ENCODE results near the gene LRG1. TPM values are rescaled to one million over a fixed set of nuclear protein-coding genes. Genes with fewer than 3 reads are reported as not detected.
A peak's percentile ranks its signal among the peaks of the same experiment; 100 is the strongest.

Gene LRG1
- total RNA-seq, 4 donors from 2014 or later, result 0.17 to 9.4 (median 0.79) TPM

DNA sequence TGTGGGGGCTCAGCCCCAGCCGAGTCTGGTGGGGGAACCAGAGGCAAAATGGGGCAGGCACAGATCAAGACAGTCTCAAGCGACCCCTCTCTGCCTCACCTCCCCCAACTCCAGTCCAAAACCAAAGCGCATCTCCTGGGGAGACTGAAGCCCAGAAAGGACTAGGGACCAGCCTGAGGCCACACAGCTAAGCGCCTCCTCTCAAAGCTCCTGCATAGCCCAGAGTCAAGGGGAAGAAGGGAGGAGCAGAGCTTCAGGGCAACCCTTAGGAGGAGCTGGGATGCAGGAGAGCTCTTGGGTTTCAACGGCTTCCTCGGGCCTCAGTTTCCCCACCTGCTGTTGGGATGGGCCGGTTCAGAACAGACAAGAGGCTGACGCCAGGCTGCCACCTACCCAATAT lies 39.6 kb upstream of the LRG1 start:
- no peak for DNase-seq (ENCODE audit: extremely low spot score)
- H3K27me3 ChIP-seq, result peaks cover 4 to 97% (median 47%) of the 10 kb centered on the region in 4 donors
- no peaks in the 10 kb centered on the region for H3K9me3 ChIP-seq
- peaks cover 17 to 42% (median 34%) of the 10 kb centered on the region in 4 donors for H3K4me1 ChIP-seq
- no peak overlapping the region for H3K27ac ChIP-seq (replicated peaks in 1 of 4)
- TF ChIP-seq, protein P1, sequence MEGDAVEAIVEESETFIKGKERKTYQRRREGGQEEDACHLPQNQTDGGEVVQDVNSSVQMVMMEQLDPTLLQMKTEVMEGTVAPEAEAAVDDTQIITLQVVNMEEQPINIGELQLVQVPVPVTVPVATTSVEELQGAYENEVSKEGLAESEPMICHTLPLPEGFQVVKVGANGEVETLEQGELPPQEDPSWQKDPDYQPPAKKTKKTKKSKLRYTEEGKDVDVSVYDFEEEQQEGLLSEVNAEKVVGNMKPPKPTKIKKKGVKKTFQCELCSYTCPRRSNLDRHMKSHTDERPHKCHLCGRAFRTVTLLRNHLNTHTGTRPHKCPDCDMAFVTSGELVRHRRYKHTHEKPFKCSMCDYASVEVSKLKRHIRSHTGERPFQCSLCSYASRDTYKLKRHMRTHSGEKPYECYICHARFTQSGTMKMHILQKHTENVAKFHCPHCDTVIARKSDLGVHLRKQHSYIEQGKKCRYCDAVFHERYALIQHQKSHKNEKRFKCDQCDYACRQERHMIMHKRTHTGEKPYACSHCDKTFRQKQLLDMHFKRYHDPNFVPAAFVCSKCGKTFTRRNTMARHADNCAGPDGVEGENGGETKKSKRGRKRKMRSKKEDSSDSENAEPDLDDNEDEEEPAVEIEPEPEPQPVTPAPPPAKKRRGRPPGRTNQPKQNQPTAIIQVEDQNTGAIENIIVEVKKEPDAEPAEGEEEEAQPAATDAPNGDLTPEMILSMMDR (IDR thresholded peaks at IDR 0.05), result no peak
- TF ChIP-seq EP300 (IDR thresholded peaks at IDR 0.05), result no peak
- no peaks in the 10 kb centered on the region for H3K36me3 ChIP-seq
- intact Hi-C loops (cut with DNase I), result loop anchor here (5.0 kb wide), 1 partner anchor 58 kb away; the partner anchor contains the start of gene TNFAIP8L1
- H3K4me3 ChIP-seq, result no peak overlapping the region
- WGBS, result 81% methylated on average over 4 of the region's 8 CpGs

DNA sequence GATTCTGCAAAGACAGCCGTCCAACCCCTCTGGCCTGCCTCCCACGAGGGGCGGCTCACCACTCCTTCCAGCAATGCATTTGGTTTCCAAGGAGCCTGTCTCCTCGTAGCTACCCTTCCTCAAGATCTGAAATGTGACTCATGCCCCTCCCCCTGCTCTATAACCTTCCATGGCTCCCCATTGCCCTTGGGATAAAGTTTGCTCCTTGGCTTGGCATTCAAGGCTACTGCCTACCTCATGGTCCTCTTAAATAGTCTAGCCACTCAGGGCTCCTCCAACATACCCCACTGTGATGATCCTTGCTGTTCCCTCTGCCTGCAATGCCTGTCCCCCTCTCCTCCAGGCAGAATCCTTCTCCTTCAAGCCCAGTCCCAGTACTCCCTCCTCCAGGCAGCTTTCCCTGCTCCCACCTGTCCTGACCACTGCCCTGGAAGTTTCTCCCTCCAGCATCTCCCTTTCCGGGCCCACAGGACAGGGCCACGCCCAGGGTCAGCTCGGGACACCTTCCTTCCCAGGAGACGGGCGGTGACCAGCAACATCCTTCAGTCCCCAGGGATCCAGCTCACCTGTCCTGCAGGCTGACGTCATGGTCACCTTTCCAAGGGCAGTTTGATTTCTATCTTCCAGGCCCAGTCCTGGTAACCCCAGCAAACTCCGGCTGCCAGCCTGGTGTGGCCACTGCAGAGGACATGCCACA lies 38.9 kb upstream of the LRG1 start:
- Histone ChIP-seq H3K4me1 (peaks cover 13 to 36% (median 28%) of the 10 kb centered on the region in 4 donors), H3K27me3 (peaks cover 4 to 97% (median 44%) of the 10 kb centered on the region in 4 donors), H3K4me3 (no peak overlapping the region), H3K9me3 (no peaks in the 10 kb centered on the region), H3K27ac (replicated peaks in 1 of 4) (no peak overlapping the region), H3K36me3 (no peaks in the 10 kb centered on the region)
- 72% methylated on average over 11 of the region's 11 CpGs for WGBS
- intact Hi-C loops (cut with DNase I), result loop anchor here (5.0 kb wide), 1 partner anchor 59 kb away; the partner anchor contains the start of gene TNFAIP8L1
- TF ChIP-seq EP300 (IDR thresholded peaks at IDR 0.05) (no peak), POLR2AphosphoS5 (IDR thresholded peaks at IDR 0.05) (no peak), POLR2A (IDR thresholded peaks at IDR 0.05; ENCODE audit: low read depth) (no peak)
- TF ChIP-seq, protein P1 (IDR thresholded peaks at IDR 0.05), result no peak
- no peak for DNase-seq (ENCODE audit: extremely low spot score)

DNA sequence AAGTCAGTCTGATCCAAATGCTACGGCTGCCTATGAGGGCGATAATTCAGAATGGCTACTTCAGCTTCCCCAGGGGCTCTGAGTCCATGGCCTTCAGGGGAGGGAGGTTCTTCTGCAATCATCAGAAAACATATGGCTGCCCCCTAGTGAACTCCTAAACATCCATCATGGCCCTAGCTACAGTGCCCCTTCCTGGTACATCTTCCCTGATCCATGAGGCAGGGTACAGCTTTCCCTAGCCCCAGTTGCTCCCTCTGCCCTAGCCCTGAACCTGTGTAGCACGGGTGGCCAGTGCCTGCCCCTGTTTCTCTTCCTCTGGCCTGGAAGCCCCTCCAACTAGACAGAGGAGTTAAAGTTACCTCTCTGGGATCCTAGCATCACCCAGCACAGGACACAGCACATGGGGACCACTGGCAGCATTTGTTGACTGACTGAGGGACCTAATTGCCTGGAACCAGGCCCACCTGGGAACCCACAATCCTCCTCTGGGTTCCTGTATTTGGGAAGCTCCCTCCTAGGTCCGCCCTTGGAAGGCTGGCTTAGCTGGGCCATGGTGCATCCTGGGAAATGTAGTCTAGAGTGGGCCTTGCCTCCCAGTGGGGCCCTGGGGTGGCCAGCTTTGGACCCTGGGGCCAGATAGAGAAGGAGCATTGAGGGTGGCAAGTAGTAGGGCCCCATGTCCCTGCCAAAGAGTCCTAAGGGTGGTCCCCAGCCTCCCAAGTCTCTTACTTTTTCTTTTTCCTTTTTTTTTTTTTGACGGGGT lies 37.4 kb upstream of the LRG1 start:
- Histone ChIP-seq H3K36me3 (no peaks in the 10 kb centered on the region), H3K9me3 (no peaks in the 10 kb centered on the region), H3K4me3 (no peak overlapping the region), H3K4me1 (peaks cover 13 to 35% (median 27%) of the 10 kb centered on the region in 4 donors), H3K27me3 (peaks cover 4 to 92% (median 38%) of the 10 kb centered on the region in 4 donors), H3K27ac (replicated peaks in 1 of 4) (no peak overlapping the region)
- 87% methylated on average over 5 of the region's 5 CpGs for WGBS
- no peak for DNase-seq (ENCODE audit: extremely low spot score)
- TF ChIP-seq, protein P1 (IDR thresholded peaks at IDR 0.05), result no peak
- no peak for TF ChIP-seq EP300 (IDR thresholded peaks at IDR 0.05)
- intact Hi-C loops (cut with DNase I), result loop anchor here (5.0 kb wide), 1 partner anchor 60 kb away; the partner anchor contains the start of gene TNFAIP8L1

DNA sequence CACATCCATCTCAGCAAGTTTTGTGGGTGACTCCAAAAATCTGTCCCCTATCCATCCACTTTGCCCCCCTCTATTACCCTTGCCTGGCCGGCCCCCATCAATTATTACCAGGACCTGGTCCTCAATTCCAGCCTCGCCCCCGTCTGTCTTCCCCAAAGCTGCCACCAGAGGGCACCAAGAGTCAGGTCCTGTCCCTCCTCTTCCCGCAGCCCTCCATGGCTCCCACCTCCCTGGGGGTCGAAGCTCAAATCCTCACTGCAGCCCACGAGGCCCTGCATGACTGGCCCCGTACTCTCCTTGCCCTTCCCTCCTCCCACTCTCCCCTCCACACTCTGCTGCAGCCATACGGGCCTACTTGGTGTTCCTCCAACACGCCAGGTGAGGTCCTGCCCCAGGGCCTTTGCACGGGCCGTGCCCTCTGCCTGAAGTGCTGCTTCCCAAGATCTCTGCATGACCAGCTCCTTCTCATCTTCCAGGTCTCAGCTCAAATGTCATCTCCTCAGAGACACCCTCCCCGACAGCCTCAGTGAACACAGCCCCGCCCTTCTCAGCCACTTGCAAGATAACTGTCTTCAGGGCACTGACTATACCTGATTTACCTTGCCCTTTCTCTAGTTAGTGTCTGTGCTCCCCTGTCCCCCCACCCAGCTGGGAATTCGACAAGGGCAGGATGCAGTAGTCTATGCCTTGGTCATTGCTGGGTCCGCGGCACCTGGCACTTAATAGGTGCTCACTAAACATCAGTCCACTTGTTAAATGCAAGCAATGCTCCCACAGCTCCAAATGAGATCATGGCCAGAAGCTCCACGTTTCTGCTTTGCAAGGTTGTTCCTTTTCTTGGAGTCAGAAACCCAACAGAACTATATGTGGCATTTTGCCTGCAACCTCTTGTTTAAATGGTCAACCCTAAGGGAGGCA lies 36.4 kb upstream of the LRG1 start:
- TF ChIP-seq, protein P1 (IDR thresholded peaks at IDR 0.05), result peak; percentile 40 to 70 (median 52)
- TF ChIP-seq EP300 (IDR thresholded peaks at IDR 0.05), result no peak
- Histone ChIP-seq H3K4me1 (peaks cover 13 to 32% (median 23%) of the 10 kb centered on the region in 4 donors), H3K36me3 (no peaks in the 10 kb centered on the region), H3K27me3 (peaks cover 4 to 89% (median 32%) of the 10 kb centered on the region in 4 donors), H3K4me3 (no peak overlapping the region), H3K27ac (replicated peaks in 1 of 4) (peak overlapping the region; percentile 54 to 68 (median 59)), H3K9me3 (no peaks in the 10 kb centered on the region)
- 62% methylated on average over 17 of the region's 17 CpGs for WGBS
- DNase-seq (ENCODE audit: extremely low spot score), result no peak
- intact Hi-C loops (cut with DNase I), result loop anchor here (5.0 kb wide), 1 partner anchor 61 kb away; the partner anchor contains the start of gene TNFAIP8L1
